ENCODE data around the gene SERGEF.

GRCh38 chr11:17770048-17770652 lies 242.7 kb downstream of the SERGEF start:
- TF ChIP-seq, protein P1, sequence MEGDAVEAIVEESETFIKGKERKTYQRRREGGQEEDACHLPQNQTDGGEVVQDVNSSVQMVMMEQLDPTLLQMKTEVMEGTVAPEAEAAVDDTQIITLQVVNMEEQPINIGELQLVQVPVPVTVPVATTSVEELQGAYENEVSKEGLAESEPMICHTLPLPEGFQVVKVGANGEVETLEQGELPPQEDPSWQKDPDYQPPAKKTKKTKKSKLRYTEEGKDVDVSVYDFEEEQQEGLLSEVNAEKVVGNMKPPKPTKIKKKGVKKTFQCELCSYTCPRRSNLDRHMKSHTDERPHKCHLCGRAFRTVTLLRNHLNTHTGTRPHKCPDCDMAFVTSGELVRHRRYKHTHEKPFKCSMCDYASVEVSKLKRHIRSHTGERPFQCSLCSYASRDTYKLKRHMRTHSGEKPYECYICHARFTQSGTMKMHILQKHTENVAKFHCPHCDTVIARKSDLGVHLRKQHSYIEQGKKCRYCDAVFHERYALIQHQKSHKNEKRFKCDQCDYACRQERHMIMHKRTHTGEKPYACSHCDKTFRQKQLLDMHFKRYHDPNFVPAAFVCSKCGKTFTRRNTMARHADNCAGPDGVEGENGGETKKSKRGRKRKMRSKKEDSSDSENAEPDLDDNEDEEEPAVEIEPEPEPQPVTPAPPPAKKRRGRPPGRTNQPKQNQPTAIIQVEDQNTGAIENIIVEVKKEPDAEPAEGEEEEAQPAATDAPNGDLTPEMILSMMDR (conservative IDR thresholded peaks at IDR 0.05 in 1 of 2, IDR thresholded peaks at IDR 0.05 in 1 of 2; ENCODE audit: extremely low read depth in 1 of 2, insufficient read depth in 1 of 2, low read depth in 1 of 2, low read length in 2 of 2): peak; percentile 3 to 18
- TF ChIP-seq EZH2 (IDR thresholded peaks at IDR 0.05; ENCODE audit: borderline replicate concordance, low read length): no peak

All from mammary epithelial cell (primary cell).